ENCODE results near the gene RGS7. TPM values are rescaled to one million over a fixed set of nuclear protein-coding genes. Genes with fewer than 3 reads are reported as not detected.
"Not testable (repeated sequence)": the region's sequence is repeated elsewhere in the genome, so short reads cannot be mapped to it uniquely, and the experiment has no call there.

RGS7 gene
- total RNA-seq, 1 donor from 2014 or later = 0.39 TPM

DNA sequence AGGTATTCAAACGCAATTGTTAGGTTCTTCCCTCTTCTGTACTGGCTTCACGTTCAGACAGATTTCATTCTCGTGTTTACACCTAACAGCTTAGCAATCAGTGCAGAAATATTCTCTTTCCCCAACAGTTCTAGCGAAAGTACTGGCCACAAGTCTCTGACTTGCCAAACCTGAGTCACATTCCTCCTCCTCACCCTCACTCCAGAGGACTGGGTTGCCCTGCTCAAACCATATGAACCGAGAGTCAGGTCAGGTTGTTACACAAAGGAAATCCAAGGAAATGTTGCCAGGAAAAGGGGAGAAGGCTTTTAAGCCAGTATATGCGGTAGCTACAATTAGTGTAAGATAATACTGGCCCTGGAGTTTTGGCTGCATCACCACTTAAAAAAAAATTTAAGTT, 282.5 kb downstream of the RGS7 start:
- no peak for DNase-seq

DNA sequence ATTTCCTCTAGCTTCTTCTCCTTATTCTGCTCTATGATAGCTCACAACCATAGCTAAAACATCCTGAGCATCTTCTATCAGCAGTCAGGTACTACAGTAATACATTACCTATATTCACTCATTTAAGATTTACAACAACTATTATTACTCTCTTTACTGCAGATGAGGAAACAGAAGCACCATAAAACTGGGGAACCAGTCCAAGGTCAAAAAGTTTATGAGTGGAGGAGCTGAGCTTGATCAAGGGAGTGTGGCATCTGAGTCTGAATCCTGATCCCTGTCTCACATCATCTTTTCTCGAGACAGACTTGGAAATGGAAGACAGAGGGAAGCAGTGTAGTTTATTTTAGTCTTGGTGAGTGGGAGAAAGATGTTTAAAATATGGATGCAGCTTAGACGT, 288.6 kb downstream of the RGS7 start:
- no peak for DNase-seq

DNA sequence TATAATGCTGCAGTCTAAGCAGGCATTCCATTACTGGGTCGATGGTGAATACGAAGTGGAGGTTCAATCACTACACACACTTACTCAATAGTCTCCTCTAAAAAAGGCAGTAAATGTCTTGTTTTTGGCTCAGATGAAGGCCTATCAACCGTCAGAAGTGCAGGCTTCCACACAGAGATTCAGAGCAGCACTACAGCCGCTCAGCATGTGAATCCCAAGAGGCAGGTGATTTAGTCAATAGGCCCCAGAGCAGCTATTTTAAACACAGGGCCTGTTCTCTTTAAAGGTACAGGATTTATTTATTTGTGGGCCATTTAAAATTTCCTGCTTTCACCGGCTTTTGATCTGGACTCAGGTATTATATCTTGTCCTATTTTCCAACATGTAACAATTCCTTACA, 293.7 kb downstream of the RGS7 start:
- DNase-seq = no peak

DNA sequence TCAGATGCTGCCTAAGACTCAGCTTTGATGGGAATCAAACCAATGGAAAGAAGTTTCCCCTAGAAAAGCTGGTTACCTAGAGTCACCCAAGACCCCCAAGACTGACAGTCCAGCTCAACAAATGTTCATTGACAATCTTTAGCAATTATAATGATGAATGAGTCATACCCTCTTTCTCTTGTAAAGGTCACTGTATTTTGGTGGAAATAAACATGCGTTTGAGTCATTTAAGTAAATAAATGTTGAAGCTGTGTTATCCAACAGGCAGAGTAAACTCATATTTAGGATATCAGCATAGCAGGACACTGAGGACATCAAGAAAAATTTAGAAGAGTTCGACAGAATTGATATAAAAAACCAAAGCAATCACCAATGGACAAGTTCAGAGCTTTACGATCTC, 295.9 kb downstream of the RGS7 start:
- DNase-seq = no peak

DNA sequence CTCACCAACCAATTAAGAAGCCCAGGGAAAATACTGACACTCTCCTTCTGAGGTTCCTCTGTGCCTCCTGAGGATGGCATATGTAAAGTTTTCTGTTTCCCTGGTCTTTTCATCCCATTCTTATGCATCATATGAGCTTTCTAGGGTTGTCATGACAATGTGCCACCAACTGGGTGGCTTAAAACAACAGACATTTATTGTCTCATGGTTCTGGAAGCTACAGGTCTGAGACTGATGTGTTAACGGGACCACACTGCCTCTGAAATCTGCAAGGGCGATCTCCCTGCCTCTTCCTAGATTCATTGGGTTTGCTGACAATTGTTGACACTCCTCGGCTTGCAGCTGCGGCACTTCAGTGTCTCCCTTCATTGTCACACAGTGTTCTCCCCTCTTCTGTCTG, 308.4 kb downstream of the RGS7 start:
- DNase-seq = no peak

DNA sequence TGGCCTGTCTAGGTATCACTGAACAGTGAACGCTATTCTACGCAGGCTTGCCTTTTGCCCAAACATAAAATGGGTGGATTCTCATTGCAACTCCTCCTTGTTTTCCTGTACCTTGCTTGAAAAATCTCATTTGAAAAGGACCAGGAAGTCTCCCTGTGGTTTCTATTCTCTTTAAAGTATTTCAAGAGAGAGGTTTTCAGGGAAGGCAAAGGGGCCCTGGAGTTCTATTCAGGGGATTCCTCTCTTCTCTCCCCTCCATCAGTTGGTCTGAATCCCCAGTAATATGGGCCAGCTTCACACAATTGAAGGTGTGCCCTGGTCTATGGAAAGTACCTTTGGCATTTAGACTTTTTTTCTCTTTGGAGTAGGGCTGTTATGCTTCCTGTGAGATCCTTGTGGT, 311.3 kb downstream of the RGS7 start:
- no peak for DNase-seq

DNA sequence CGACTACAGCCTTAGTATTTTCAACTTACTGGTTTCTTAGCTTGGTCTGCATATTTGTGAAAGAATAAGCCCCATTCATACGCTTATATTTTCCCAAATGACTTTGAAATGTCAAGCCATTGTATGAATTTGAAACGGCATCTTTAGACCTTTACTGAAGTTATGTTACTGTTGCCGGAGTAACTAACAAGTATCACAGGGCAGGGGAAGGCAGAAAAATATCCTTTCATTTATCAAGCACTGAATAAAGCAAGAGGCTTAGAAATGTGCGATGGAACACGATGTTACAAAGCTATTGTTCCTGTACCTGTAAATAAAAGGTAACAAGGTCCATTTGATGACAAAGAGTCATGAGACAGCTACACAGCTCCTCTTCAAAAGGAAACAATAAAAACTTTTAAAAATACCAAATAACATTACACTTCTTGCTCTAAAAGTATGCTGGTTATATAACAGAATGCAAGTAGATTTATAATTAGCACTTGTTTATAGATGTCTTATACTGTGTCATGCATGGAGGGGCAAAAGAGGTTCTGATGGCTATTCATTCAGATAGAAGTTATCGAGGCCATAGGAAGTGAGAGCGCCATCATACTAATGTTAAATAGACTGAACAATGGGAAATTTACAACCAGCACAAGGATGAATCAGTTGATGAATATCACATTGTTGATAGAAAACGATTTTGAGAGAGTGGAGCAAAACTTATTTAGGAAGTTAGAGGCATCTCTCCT, 322.6 kb downstream of the RGS7 start:
- no peak for DNase-seq

DNA sequence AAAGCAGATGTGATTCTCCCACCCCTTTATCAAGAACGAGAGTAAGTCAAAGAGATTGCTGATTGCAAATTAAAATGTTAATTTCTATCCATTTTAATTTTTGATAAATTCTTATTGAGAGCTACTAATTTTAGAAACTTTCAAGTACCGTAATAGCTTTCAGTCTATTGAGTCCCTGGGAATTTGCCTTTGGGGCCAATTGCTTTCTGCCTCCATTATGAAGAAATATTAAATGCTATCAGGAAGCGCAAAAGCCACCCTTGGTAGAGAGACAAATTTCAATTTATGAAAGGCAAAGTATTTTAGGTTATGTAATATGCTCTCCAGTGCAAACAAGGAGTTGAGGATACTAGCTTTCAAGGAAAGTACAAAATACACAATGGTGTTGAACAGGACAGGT, 332.2 kb downstream of the RGS7 start:
- DNase-seq = no peak

DNA sequence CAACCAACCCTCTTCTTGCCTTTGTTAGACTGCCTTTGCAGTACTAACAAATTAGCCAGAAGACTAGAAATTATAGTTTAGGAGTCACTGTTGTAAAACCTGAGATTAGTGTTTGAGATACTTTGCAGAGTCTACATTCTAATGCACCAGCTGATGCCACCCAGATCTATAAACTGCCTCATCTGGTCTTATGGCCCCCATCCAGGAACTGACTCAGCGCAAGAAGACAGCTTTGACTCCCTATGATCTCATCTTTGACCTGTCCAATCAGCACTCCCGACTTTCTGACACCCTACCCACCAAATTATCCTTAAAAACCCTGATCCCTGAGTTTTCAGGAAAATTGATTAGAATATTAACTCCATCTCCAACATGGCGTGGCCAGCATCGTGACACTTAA, 334.6 kb downstream of the RGS7 start:
- no peak for DNase-seq

DNA sequence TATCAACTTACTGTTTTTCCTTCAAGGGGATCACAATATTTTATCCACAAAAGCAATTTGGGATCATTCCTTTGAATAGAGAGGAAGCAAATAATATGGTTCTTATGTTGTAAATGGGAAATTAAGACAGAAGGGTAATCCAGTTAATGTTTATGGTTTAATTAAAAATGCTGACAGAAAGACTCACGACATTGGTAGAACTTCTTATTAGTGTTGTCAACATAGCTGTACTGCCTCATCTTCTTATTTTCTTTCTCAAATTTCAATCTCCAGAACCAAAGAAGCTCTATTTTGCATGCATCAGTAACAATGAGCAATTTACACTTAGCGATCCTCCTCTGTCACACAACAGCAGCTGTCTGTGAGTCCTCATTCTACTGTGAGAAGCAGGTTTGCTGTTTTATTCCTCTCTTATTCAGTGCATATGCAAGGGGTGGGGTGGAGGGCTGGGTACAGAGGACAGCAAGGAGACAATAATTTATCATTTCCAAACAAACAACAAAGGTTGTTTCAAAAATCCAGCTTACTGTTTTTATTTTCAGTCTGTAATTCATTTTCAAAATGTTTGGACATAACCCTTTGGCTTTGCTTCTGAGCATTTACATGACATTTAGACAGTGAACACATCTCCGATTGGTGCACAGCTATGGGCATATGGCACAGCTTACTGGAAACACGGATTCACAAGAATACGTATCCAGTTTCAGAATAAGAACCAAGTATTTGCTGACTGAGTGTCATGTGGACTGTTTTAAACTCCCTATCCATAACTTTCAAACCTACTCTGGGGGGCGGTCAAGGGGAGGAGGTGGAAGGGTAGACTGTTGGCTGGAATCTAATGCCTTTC, 335.9 kb downstream of the RGS7 start:
- DNase-seq = no peak

DNA sequence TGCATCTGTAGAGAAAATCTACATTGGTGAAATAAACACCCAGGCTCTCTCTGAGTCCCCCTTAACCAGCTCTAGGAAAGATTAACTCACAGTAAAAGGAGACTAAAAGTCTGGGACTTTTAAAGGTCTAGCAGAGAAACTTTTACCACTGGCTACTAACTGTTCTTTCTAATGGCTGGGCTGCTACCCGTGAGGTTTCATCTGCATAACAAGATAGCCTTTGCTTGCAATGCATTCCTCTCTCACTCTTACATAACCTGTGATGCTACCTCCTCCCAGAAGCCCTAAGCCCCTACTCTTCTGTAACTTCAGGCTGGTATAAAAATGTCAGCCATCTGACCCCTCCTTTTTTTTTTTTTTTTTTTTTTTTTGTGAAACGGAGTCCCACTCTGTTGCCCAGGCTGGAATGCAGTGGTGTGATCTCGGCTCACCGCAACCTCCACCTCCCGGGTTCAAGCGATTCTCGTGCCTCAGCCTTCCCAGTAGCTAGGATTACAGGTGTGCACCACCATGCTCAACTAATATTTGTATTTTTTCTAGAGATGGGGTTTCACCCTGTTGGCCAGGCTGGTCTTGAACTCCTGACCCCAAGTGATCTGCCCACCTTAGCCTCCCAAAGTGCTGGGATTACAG, 344.2 kb downstream of the RGS7 start:
- DNase-seq = no peak

DNA sequence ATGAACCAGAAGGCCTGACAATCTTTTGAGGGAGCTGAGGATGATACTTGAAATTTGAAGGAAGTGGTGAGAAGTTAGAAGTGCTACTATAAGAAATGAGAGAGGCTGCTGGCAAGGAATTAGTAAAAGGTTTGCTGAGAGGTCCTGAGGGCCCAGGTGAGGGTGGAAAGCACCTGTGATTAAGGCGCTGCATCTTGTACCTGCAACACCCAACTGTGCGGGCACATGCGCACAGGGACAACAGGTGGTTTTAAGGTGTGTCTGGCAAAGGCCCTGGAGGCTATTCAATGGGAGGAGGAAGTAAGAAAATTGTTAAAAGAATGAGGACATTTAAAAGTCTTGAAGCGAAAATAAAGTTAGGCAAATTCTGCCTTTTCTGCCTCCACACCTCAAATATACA, 349.3 kb downstream of the RGS7 start:
- no peak for DNase-seq

DNA sequence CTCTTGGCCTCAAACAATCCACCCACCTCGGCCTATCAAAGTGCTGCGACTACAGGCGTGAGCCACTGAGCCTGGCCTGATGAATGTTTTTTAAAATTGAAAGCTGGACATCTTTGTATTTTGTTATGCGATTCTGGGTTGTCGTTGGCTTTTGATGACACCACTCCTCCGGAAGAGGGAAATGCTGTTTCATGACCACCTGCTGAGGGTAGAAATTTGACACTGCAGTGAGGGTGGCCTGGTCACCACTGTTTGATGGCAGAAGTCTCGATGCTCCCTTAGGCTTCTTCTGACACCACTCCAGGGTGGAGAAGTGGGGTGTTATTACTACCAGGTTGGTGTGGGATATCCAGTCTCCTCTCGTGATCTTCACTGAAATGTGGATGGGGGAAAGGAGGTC, 357.2 kb downstream of the RGS7 start:
- no peak for DNase-seq

DNA sequence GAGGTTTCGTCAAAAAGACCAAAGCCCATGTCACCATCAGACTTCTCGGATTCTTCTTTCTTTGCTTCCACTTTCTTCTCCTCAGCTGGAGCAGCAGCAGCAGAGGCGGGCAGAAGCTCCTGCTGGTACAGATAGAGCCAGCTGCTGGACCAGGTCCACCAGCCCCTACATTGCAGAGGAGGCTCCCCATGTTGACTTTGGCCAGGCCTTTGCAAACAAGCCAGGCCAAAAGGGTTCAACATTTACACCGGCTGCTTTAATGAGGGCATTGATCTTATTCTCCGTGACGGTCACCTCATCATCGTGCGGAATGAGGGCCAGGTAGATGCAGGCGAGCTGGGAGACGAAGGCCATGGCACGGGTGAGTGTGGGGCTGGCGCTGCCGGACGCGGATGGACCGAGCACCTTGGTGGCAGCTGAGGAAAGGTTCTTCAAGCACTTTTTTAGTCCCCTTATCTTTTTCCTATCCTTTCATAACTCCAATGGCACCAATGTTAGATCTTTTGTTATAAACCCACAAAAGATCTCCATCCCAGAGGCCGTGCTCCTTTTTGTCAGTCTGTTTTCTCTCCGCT, 358.5 kb downstream of the RGS7 start:
- DNase-seq = no peak

DNA sequence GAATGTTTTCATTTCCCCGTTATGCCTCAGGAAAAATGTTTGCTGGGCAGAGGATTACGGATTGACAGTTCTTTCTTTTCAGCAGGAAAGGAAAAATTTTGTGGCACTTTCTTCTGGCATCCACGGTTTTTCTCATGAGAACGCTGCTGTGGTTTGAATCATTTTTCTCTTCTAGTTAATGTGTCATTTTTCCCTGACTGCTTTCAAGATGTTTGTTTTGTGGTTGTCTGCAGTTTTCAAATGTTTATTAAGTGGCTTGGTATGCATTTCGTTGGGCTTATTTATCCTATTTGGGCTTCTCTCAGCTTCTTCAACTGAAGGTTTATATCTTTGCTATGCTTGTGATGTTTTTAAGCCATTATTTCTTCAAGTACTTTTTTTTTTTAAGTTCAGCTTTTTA, 359.0 kb downstream of the RGS7 start:
- DNase-seq = peak; percentile 42

DNA sequence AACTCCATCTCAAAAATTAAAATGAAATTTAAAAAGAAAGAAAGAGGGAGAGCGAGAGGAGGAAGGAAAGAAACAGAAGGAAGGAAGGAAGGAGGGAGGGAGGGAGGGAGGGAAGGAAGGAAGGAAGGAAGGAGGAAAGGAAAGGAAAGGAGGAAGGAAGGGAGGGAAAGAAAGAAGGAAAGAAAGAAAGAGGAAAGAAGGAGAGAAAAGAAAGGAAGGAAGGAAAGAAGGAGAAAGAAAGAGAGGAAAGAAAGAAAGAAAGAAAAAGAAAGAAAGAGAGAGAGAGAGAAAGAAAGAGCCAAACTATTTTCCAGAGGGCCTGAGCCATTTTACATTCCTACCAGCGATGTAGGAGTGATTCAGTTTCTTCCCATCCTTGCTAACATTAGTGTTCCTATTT, 364.0 kb downstream of the RGS7 start:
- DNase-seq = no peak

DNA sequence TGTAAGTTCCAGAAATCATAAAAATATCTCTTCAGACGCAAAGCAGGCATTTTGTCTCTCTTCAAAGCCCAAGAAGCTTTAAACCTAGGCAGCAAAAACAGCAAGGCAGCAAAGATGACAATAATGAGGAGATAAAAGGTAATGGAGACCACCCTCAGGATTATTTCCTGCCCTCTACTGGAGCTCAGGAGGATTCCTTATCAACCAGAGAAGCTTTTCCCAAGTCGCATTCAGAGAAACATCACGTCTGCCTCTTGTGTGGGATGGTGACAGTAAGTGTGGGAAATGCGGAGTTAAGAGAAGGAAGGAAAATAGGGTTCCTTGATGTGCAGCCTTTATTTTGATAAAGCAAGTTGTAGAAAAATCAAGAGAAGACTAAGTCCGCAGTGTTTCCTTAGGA, 365.8 kb downstream of the RGS7 start:
- DNase-seq = no peak

DNA sequence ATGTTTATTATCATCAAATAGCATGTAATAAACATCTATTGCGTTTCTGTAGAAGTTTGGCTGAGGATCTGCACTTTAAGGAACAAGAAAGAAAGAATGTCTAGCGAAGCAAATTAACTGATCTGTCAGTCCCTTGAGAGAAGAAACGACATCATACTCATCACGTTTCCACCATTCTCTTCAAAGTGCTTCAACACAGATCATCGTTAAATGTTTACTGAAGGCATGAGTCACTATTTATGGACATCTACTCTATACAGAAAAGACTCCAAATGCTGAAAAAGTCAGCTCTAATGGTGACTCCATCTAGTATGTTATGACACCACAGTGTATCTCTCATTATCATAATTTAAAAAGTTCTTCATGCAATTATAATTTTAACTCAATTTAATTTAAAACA, 369.1 kb downstream of the RGS7 start:
- no peak for DNase-seq

DNA sequence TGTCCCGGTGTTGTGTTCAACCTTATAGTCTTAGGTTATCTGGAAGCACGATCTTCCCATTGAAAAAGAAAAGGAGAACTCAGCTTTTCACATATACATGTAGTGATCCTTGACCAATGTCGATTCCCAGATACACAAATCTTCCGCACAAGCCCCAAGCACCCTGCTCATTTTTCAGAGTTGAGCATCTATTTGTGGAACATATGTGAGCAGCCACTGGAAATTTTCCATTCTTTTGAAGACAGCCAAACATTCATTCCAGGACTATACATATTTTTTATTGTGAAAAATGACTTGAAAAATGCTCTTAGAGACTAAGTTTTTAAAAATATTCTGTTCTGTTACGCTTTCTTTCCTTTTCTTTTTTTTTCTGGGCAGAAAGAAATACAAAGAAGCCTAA, 371.9 kb downstream of the RGS7 start:
- DNase-seq = no peak

DNA sequence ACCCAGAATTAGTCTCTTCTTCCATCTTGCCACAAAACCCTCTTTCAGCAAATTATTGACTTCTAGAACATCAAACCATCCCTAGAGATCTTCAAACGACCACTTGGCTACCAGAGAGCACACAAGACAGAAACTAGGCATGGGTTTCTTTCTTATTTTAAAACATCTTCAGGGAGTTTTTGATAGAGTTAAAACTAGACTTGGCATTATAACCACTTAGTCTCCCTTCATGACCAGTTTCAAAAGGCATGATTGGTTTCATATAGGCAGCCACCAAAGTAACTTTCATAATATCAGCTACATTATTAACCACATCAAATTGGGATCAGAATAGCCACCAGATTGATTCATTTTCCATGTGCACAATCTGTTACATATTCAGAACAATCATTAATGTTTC, 376.7 kb downstream of the RGS7 start:
- no peak for DNase-seq

DNA sequence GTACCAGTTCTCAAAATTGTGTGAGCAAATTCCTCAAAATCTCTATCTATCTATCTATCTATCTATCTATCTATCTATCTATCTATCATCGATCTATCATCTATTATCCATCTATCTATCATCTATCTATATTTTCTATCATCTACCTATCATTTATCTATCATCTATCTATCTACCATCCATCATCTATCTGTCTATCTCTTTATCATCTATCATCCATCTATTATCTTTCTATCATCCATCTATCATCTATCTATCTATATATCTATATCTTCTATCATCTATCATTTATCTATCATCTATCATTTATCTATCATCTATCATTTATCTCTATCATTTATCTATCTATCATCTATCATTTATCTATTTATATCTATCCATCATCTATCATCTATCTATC, 380.3 kb downstream of the RGS7 start:
- no peak for DNase-seq

DNA sequence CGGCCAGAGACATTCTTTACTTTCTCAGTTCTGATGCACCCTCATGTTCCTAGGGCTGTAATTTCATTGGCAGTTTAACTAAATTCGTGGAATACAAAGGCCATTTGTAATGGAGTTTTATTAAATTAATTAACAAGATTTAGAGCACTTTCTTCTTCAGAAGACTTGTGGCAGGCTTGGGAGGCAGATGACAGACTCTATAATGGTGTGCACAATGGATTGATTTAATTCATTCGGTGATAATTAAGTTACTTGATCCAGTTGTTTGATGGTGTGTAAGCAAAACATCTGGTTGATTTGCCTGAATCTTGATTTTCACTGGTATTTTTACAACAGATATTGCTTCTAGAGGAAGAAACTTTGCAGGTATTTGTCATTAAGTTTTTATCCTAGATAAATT, 383.1 kb downstream of the RGS7 start:
- DNase-seq = no peak

DNA sequence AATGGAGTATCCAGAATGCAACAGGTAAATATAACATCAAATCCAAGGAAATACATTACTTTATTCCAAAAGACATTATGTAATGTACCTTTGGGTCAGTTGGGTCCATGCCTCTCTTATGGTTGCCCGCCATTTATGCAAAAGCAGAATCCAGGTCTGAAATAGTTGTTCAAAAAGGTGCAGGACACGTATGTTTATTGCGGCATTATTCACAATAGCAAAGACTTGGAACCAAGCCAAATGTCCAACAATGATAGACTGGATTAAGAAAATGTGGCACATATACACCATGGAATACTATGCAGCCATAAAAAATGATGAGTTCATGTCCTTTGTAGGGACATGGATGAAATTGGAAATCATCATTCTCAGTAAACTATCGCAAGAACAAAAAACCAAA, 384.9 kb downstream of the RGS7 start:
- DNase-seq = not testable (repeated sequence)

All from skin of body (tissue), 2 donors.